SKM-1 (cell line): Measurements from ENCODE around the gene ANGPTL4.
"Not testable (repeated sequence)": the region's sequence is repeated elsewhere in the genome, so short reads cannot be mapped to it uniquely, and the experiment has no call there.

Experiments used
- DNase-seq: peaks from one replicate; lab custom pipeline; 2025; ENCODE audit not compliant: unreplicated experiment; lab: John Stamatoyannopoulos, UW

The ANGPTL4 gene

GRCh38 chr19:8388612-8388958, 24.6 kb downstream of the ANGPTL4 start:
- no peak for DNase-seq

GRCh38 chr19:8389891-8390616, 26.1 kb downstream of the ANGPTL4 start, which contains the start of gene RAB11B:
TSS of gene RAB11B (plus strand) at chr19:8390360. CDS start at chr19:8390417, 57 bp downstream.
- peak; percentile 99 for DNase-seq

GRCh38 chr19:8390617-8390981, 26.6 kb downstream of the ANGPTL4 start:
- peak; percentile 69 for DNase-seq

- no peak for DNase-seq
Measured at GRCh38 chr19:8391198-8392016, 27.5 kb downstream of the ANGPTL4 start.

GRCh38 chr19:8392017-8392591, 28.1 kb downstream of the ANGPTL4 start:
- no peak for DNase-seq

- no peak for DNase-seq
Measured at GRCh38 chr19:8393192-8393870, 29.4 kb downstream of the ANGPTL4 start.

- no peak for DNase-seq
Measured at GRCh38 chr19:8393871-8394250, 29.9 kb downstream of the ANGPTL4 start.

GRCh38 chr19:8395621-8396082, 31.7 kb downstream of the ANGPTL4 start:
- no peak for DNase-seq

- DNase-seq: no peak
Measured at GRCh38 chr19:8396185-8396562, 32.2 kb downstream of the ANGPTL4 start.

- DNase-seq: peak; percentile 63
Measured at GRCh38 chr19:8396563-8397203, 32.7 kb downstream of the ANGPTL4 start.

GRCh38 chr19:8397271-8397670, 33.3 kb downstream of the ANGPTL4 start:
- DNase-seq: no peak

GRCh38 chr19:8397746-8398310, 33.9 kb downstream of the ANGPTL4 start:
- no peak for DNase-seq

GRCh38 chr19:8398311-8398771, 34.4 kb downstream of the ANGPTL4 start:
- no peak for DNase-seq

GRCh38 chr19:8399681-8400188, 35.8 kb downstream of the ANGPTL4 start:
- no peak for DNase-seq

GRCh38 chr19:8401981-8402411, 38.0 kb downstream of the ANGPTL4 start:
- no peak for DNase-seq

GRCh38 chr19:8403098-8403819, 39.3 kb downstream of the ANGPTL4 start:
- no peak for DNase-seq

GRCh38 chr19:8403820-8404109, 39.8 kb downstream of the ANGPTL4 start:
- no peak for DNase-seq

- no peak for DNase-seq
Measured at GRCh38 chr19:8404391-8405151, 40.6 kb downstream of the ANGPTL4 start.

- DNase-seq: not testable (repeated sequence)
Measured at GRCh38 chr19:8410718-8411117, 46.8 kb downstream of the ANGPTL4 start.
